Measurements from ENCODE around the gene CXCL14. TPM values are rescaled to one million over a fixed set of nuclear protein-coding genes. Genes with fewer than 3 reads are reported as not detected.

CXCL14 gene
- total RNA-seq, 1 donor, result not detected

DNA sequence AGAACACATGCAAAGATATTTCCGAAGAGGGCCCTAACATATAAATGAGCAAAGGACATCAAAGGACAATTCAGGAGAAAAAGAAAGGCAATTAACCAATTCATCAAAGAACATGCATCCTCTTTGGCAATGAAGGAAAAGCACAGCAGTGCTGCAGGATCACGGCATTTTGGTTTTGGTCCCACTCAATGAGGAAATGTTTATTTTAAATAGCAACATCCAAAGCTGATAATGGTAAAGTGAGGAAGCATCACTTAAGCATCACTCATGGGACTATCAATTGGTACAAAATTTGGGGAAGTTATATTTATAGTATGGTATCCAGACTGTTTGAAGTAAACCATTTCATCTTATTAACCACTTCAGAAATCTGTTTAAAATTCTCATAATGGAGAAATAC, 5.5 kb upstream of the CXCL14 start:
- Histone ChIP-seq H3K4me3 (ENCODE audit: insufficient read depth, low read length) (no peak overlapping the region), H3K4me2 (ENCODE audit: insufficient read depth, low read length) (no peak overlapping the region), H3K79me2 (ENCODE audit: insufficient read depth, low read length) (no peaks in the 10 kb centered on the region), H3K9me3 (ENCODE audit: low read depth, low read length) (no peaks in the 10 kb centered on the region), H3K27me3 (ENCODE audit: insufficient read depth, low read length) (peaks cover 28% of the 10 kb centered on the region), H3K4me1 (ENCODE audit: insufficient read depth, low read length) (no peaks in the 10 kb centered on the region), H3K36me3 (ENCODE audit: insufficient read depth, low read length) (no peaks in the 10 kb centered on the region), H3K27ac (ENCODE audit: low read depth, low read length) (no peak overlapping the region), H4K20me1 (ENCODE audit: insufficient read depth, low read length) (no peaks in the 10 kb centered on the region), H2AFZ (ENCODE audit: low read length) (no peak overlapping the region)
- TF ChIP-seq CTCF (IDR thresholded peaks at IDR 0.05; ENCODE audit: extremely low read depth, low read depth, low read length), result no peak
- DNase-seq (ENCODE audit: insufficient read length, low spot score, missing footprints), result peak; percentile 3

DNA sequence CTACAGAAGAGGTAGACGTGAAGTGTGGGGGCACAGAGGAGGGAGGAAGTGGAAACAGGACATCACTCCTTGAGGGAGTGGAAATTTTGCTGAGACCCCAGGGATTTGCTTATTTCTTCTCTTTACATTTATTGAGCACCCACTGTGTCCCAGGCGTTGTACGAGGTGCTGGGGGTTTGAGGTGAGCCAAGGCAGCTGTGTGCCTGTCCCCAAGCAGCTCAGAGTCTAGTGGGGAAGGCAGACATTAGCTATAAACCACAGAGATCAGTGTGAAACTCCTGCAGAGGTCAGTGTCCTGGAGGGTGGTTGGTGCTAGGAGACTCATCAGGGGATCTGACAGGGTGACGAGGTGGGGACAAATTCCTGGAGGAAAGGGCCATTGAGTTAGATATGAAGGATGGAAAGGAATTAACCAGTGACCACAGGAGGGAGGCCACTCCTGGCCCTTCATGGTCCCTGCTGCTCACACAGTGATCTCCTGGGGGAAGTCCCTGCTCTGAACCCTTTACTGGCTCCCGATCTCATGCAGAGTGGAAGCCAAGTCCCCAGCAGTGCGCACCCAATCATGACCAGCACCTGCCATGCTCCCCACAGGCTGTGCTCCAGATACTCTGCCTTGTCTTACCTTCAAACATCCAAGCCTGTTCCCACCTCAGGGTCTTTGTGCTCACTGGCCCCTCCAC, 3.4 kb upstream of the CXCL14 start:
- no peaks in the 10 kb centered on the region for H3K4me1 ChIP-seq (ENCODE audit: insufficient read depth, low read length)
- H3K4me3 ChIP-seq (ENCODE audit: insufficient read depth, low read length), result no peak overlapping the region
- DNase-seq (ENCODE audit: insufficient read length, low spot score, missing footprints), result peak; percentile 51
- H3K27me3 ChIP-seq (ENCODE audit: insufficient read depth, low read length), result peaks cover 45% of the 10 kb centered on the region
- no peak overlapping the region for H3K4me2 ChIP-seq (ENCODE audit: insufficient read depth, low read length)
- H2AFZ ChIP-seq (ENCODE audit: low read length), result no peak overlapping the region
- no peaks in the 10 kb centered on the region for H3K9me3 ChIP-seq (ENCODE audit: low read depth, low read length)
- H3K27ac ChIP-seq (ENCODE audit: low read depth, low read length), result no peak overlapping the region
- no peak for TF ChIP-seq CTCF (IDR thresholded peaks at IDR 0.05; ENCODE audit: extremely low read depth, low read depth, low read length)
- H3K36me3 ChIP-seq (ENCODE audit: insufficient read depth, low read length), result no peaks in the 10 kb centered on the region
- no peaks in the 10 kb centered on the region for H3K79me2 ChIP-seq (ENCODE audit: insufficient read depth, low read length)
- H4K20me1 ChIP-seq (ENCODE audit: insufficient read depth, low read length), result no peaks in the 10 kb centered on the region

- H3K27me3 ChIP-seq (ENCODE audit: insufficient read depth, low read length), result peaks cover 38% of the 10 kb centered on the region
- peak; percentile 50 for DNase-seq (ENCODE audit: insufficient read length, low spot score, missing footprints)
- H2AFZ ChIP-seq (ENCODE audit: low read length), result no peak overlapping the region
These were observed 496 bp downstream of the CXCL14 start for GRCh38 chr5:135578305-135578684.

DNA sequence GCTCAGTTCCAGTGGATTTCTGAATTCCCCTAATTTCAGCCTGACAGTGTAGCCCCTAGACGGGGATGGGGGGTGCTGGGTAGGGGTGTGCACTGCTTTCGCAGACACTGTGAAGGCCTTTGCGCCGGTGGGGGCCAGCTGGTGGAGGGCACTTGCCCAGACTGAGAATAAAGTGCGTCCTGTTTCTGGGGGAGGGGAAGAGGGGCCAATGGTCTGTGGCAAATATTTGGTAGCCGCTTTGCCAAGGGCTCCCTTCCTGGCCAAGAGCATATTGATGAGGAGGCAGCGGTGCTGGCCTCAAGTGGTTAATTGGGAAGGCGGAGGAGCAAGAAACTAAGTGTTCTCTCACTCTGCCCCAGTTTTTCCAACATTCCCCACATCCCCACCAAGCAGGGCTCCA, 1.4 kb downstream of the CXCL14 start:
- no peak for DNase-seq (ENCODE audit: insufficient read length, low spot score, missing footprints)
- Histone ChIP-seq H3K4me3 (ENCODE audit: insufficient read depth, low read length) (no peak overlapping the region), H3K36me3 (ENCODE audit: insufficient read depth, low read length) (no peaks in the 10 kb centered on the region), H3K27me3 (ENCODE audit: insufficient read depth, low read length) (peaks cover 38% of the 10 kb centered on the region), H3K4me2 (ENCODE audit: insufficient read depth, low read length) (no peak overlapping the region), H2AFZ (ENCODE audit: low read length) (no peak overlapping the region), H3K79me2 (ENCODE audit: insufficient read depth, low read length) (no peaks in the 10 kb centered on the region), H3K4me1 (ENCODE audit: insufficient read depth, low read length) (peaks cover 7% of the 10 kb centered on the region), H3K27ac (ENCODE audit: low read depth, low read length) (no peak overlapping the region), H4K20me1 (ENCODE audit: insufficient read depth, low read length) (no peaks in the 10 kb centered on the region), H3K9me3 (ENCODE audit: low read depth, low read length) (no peaks in the 10 kb centered on the region)
- TF ChIP-seq CTCF (IDR thresholded peaks at IDR 0.05; ENCODE audit: extremely low read depth, low read depth, low read length), result no peak

More at GRCh38 chr5:135578305-135578684, 496 bp downstream of the CXCL14 start:
- no peak for TF ChIP-seq CTCF (IDR thresholded peaks at IDR 0.05; ENCODE audit: extremely low read depth, low read depth, low read length)
- Histone ChIP-seq H3K9me3 (ENCODE audit: low read depth, low read length) (no peaks in the 10 kb centered on the region), H3K79me2 (ENCODE audit: insufficient read depth, low read length) (no peaks in the 10 kb centered on the region), H3K36me3 (ENCODE audit: insufficient read depth, low read length) (no peaks in the 10 kb centered on the region), H4K20me1 (ENCODE audit: insufficient read depth, low read length) (no peaks in the 10 kb centered on the region), H3K4me3 (ENCODE audit: insufficient read depth, low read length) (no peak overlapping the region), H3K27ac (ENCODE audit: low read depth, low read length) (no peak overlapping the region), H3K4me2 (ENCODE audit: insufficient read depth, low read length) (peak overlapping the region; percentile 51), H3K4me1 (ENCODE audit: insufficient read depth, low read length) (peaks cover 7% of the 10 kb centered on the region)

Data from osteoblast (primary cell).